COR-L47 (cell line): Measurements from ENCODE around the gene S1PR3.
"Not testable (repeated sequence)": the region's sequence is repeated elsewhere in the genome, so short reads cannot be mapped to it uniquely, and the experiment has no call there.

Experiments
- DNase-seq: peaks from one replicate; lab custom pipeline; 2025; lab: John Stamatoyannopoulos, UW

The S1PR3 gene

GRCh38 chr9:88991066-88992034 lies at the start of gene S1PR3:
Gene S1PR3, plus strand, starts transcription at chr9:88991468. Its CDS starts 9,733 bp downstream, at chr9:89001201.
- DNase-seq: no peak

GRCh38 chr9:88941586-88941985 lies 49.7 kb upstream of the S1PR3 start:
- DNase-seq: not testable (repeated sequence)

GRCh38 chr9:88942411-88942810 lies 48.9 kb upstream of the S1PR3 start:
- no peak for DNase-seq

- no peak for DNase-seq
Measured at GRCh38 chr9:88945636-88946333, 45.5 kb upstream of the S1PR3 start.

- DNase-seq: no peak
Measured at GRCh38 chr9:88947581-88948573, 43.4 kb upstream of the S1PR3 start.

- DNase-seq: peak; percentile 51
Measured at GRCh38 chr9:88949425-88949824, 41.8 kb upstream of the S1PR3 start.

GRCh38 chr9:88949961-88950340 lies 41.3 kb upstream of the S1PR3 start:
- DNase-seq: no peak

- DNase-seq: no peak
Measured at GRCh38 chr9:88950341-88951154, 40.7 kb upstream of the S1PR3 start.

- no peak for DNase-seq
Measured at GRCh38 chr9:88951155-88951542, 40.1 kb upstream of the S1PR3 start.

GRCh38 chr9:88952086-88952615 lies 39.1 kb upstream of the S1PR3 start:
- no peak for DNase-seq

GRCh38 chr9:88952976-88953375 lies 38.3 kb upstream of the S1PR3 start:
- no peak for DNase-seq

GRCh38 chr9:88953381-88954029 lies 37.8 kb upstream of the S1PR3 start:
- no peak for DNase-seq

GRCh38 chr9:88954066-88954465 lies 37.2 kb upstream of the S1PR3 start:
- no peak for DNase-seq

- DNase-seq: no peak
Measured at GRCh38 chr9:88957526-88957925, 33.7 kb upstream of the S1PR3 start.

GRCh38 chr9:88959727-88960469 lies 31.4 kb upstream of the S1PR3 start:
- DNase-seq: no peak

GRCh38 chr9:88960632-88961031 lies 30.6 kb upstream of the S1PR3 start:
- no peak for DNase-seq

- DNase-seq: no peak
Measured at GRCh38 chr9:88965473-88965872, 25.8 kb upstream of the S1PR3 start.

GRCh38 chr9:88966894-88967676 lies 24.2 kb upstream of the S1PR3 start:
- DNase-seq: no peak

GRCh38 chr9:88968799-88969198 lies 22.5 kb upstream of the S1PR3 start:
- DNase-seq: no peak
